GM12873 (cell line): ENCODE data around the gene SOCS6.

Source experiments
- CTCF ChIP-seq: IDR thresholded peaks from 2 replicates; pipeline ENCODE4 v1.5.1; 2012; ENCODE audit warnings: low read depth, mild to moderate bottlenecking, moderate library complexity, low read length, control low read depth; ENCODE audit not compliant: insufficient read depth; ENCODE audit errors: missing control alignments

The SOCS6 gene

GRCh38 chr18:70296289-70296688 is 7.4 kb downstream of the SOCS6 start:
- TF ChIP-seq CTCF: no peak

GRCh38 chr18:70296781-70297180 is 7.9 kb downstream of the SOCS6 start:
- TF ChIP-seq CTCF: no peak

- no peak for TF ChIP-seq CTCF
Measured at GRCh38 chr18:70299393-70299792, 10.5 kb downstream of the SOCS6 start.

GRCh38 chr18:70301667-70302066 is 12.8 kb downstream of the SOCS6 start:
- no peak for TF ChIP-seq CTCF

GRCh38 chr18:70308555-70309294 is 19.9 kb downstream of the SOCS6 start:
- no peak for TF ChIP-seq CTCF

GRCh38 chr18:70310560-70311320 is 21.9 kb downstream of the SOCS6 start:
- no peak for TF ChIP-seq CTCF

- no peak for TF ChIP-seq CTCF
Measured at GRCh38 chr18:70311726-70312125, 22.9 kb downstream of the SOCS6 start.
